Stimulated activated CD4-positive, alpha-beta T cell treated with anti-CD3 and anti-CD28 coated beads, Interleukin-1b, Interleukin-23, amount 100 ng/mL, for 48 hours (primary cell): ENCODE measurements around the gene SERPINC1.
A peak's percentile ranks its signal among the peaks of the same experiment; 100 is the strongest.
"Not testable (repeated sequence)": the region's sequence is repeated elsewhere in the genome, so short reads cannot be mapped to it uniquely, and the experiment has no call there.

Source experiments
- DNase-seq: peaks from one replicate; pipeline ENCODE4 v3.0.0-alpha.2; 2020

The SERPINC1 gene

GRCh38 chr1:173862146-173862768 lies 54.9 kb downstream of the SERPINC1 start:
- DNase-seq, result peak; percentile 27

- DNase-seq, result peak; percentile 34
Observed at GRCh38 chr1:173861731-173862145, 55.4 kb downstream of the SERPINC1 start.

DNA sequence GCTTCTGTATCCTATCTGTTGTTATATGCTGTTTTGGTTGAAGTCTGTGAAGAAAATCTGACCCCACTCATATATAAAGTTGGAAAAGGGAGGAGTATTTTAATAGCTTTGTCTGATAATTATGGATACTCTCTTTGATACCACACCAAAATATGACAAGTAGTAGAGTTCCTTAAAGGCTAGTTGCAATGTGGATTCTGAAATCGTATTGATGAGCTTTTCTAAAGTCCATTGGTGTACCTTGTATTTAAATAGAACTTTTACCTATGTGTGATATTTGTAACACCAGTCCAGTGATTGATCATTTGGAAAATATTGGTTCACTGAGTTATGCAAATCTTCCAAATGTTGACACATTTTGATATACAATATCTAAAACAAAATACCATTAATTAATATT lies 57.1 kb downstream of the SERPINC1 start:
- no peak for DNase-seq

- DNase-seq, result not testable (repeated sequence)
Observed at GRCh38 chr1:173859547-173859946, 57.6 kb downstream of the SERPINC1 start.

DNA sequence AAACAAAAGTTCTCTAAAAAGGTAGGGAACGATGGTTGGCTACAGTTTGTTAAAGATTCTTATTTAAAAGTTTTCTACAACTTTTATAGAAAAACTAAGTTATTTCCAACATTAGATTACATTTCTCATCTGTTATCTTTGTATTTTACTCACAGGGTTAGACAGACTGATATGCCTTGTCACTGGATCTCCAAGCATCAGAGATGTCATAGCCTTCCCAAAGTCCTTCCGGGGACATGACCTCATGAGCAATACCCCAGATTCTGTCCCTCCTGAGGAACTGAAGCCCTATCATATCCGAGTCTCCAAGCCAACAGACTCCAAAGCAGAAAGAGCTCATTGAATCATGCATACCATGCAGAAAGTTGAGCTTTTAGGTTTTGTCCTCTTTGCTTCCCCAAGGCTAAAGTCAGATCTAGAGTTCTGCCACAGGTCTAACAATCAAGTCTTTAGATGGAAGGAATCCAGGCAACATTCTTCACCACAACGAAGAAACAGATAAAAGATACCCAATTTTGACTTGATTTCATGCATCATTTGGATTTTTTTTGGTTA lies 59.7 kb downstream of the SERPINC1 start:
- no peak for DNase-seq

DNA sequence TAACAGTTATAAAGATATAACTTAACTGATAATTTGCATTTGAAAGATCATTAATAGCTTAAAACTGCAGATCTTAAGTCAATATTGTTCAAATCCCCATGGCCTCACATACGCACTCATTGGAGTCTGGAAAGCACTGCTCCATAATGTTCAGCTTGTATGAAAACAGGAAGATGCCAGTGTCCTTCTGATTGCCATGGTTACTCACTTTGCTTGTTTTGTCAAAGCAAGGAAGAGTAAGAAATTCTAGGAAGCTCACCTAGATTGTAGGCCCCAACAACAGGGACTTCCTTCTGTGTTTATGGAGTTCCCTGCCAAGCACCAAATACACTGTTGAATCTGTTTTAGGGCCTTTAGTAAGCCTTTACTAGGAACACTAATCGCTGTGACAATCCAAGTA lies 60.2 kb downstream of the SERPINC1 start:
- DNase-seq, result no peak

DNA sequence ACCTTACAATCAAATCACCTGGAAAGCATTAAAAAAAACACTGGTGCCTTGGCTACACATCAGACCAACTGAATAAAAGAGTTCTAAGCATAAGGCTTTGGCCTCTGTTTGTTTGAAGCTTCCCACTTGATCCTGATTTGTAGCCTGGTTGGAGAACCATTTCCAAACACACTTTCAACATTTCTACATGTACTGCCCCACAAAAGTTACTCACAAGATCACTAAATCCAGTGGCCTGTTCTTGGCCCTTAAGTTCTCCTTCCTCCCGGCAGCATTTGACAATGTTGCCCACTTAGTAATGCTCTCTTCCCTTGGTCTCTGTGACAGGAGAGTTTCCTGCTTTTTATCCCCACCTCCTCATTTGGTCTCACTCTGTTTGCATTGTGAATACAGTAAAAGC lies 61.1 kb downstream of the SERPINC1 start:
- no peak for DNase-seq
